Suprapubic skin (tissue), 4 donors: ENCODE measurements around the gene ITIH5. TPM values are rescaled to one million over a fixed set of nuclear protein-coding genes. Genes with fewer than 3 reads are reported as not detected.
A peak's percentile ranks its signal among the peaks of the same experiment; 100 is the strongest.

ENCODE experiments used
- DNase-seq, 2 donors: peaks; one replicate each; pipeline ENCODE4 v3.0.0-alpha.2; 2019; ENCODE audit warnings: low spot score in 2 of 2
- H3K27ac ChIP-seq: fragments of 200-600 bp; sonication (generic); one replicate; pipeline ENCODE4 v1.5.1; 2019
- H3K27me3 ChIP-seq: fragments of 200-600 bp; sonication (generic); one replicate; pipeline ENCODE4 v1.5.1; 2019
- H3K36me3 ChIP-seq: fragments of 200-600 bp; sonication (generic); one replicate; pipeline ENCODE4 v1.5.1; 2019
- H3K4me1 ChIP-seq: fragments of 200-600 bp; sonication (generic); one replicate; pipeline ENCODE4 v1.5.1; 2019
- H3K4me3 ChIP-seq: fragments of 200-600 bp; sonication (generic); one replicate; pipeline ENCODE4 v1.5.1; 2019; ENCODE audit warnings: mild to moderate bottlenecking
- H3K9me3 ChIP-seq: fragments of 200-600 bp; sonication (generic); one replicate; pipeline ENCODE4 v1.5.1; 2019
- EP300 ChIP-seq: sonication (generic); formaldehyde crosslinking; IDR thresholded peaks from one replicate; pipeline ENCODE4 v1.6.1; 2017; ENCODE audit warnings: antibody characterized with exemption
- POLR2A ChIP-seq, 2 donors: fragments of 450-650 bp; IDR thresholded peaks; one replicate each; pipeline ENCODE4 v1.6.1; 2017; ENCODE audit warnings: antibody characterized with exemption in 2 of 2, mild to moderate bottlenecking in 2 of 2, moderate library complexity in 2 of 2
- POLR2AphosphoS5 ChIP-seq, 3 donors: sonication (generic); formaldehyde crosslinking; IDR thresholded peaks; one replicate each; pipeline ENCODE4 v1.6.1; 2017; ENCODE audit warnings: antibody characterized with exemption in 3 of 3
- WGBS: methylation state at CpG from one replicate; pipeline ENCODE4 v1.1.5; 2018; 5-methylcytosine and 5-hydroxymethylcytosine counted together
- total RNA-seq, 4 donors: library from RNA; depleted of rRNA; stranded (reverse); fragments of >200 nt; gene quantifications; one replicate each; pipeline ENCODE4 v1.1.0, GENCODE V29; 2016
- TF ChIP-seq, protein P1 (sequence below), 2 donors: fragments of 200-600 bp in 1 of 2; fragments of 450-650 bp in 1 of 2; sonication (generic) in 1 of 2; IDR thresholded peaks; one replicate each; pipeline ENCODE4 v1.5.1; 2016 to 2019; ENCODE audit warnings: antibody characterized with exemption in 2 of 2, mild to moderate bottlenecking in 1 of 2, moderate library complexity in 1 of 2

The ITIH5 gene
- total RNA-seq, 4 donors from 2014 or later = 3.8 to 11.3 (median 4.4) TPM

DNA sequence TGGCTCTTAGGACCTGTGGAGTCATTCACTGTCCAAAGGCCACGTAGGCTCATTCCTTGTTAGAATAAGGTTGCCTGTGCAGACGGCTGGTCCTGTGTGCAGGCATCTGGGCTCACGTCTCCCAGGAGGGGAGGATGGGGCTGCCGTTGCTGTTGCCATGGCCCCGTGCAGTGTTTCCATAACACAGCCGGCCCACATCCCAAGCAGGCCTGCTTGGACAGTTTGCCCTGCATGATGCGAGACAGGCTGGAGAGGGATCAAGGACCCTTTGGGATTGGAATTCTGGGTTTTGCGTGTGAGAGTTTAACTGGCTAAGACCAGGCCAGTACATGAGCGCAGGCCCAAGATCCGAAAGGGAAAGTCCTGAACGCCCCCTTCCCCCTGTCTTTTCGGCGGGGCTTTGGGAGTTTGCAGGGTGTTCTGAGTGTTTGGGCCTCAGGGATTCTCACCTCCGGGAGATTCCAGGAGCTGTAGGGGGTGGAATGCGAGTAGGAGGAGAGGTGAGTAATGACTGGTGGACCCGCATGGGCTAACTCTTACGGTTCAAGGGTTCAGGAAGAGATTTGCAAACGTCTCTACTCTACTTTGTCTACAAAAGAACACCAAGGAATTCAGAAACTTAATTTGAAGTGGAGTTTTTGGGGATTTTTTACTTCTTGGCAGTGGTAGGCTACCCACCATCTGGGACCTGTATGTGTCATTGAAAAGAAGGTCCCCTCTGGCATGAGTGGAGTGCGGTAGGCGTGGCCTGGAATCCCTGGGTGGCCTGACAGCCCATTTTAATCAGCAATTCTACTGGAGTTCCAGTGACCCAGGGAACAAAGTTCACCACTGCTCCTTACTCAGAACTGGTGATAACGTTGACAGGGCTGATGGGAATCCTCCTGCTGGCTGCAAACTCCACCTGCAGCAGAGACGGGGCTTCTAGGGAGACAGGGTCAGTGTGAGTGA is 125.4 kb downstream of the ITIH5 start:
- Histone ChIP-seq H3K27me3 (no peaks in the 10 kb centered on the region), H3K36me3 (no peaks in the 10 kb centered on the region), H3K27ac (peak overlapping the region; percentile 57), H3K9me3 (no peaks in the 10 kb centered on the region), H3K4me3 (no peak overlapping the region), H3K4me1 (peaks cover 21% of the 10 kb centered on the region)
- TF ChIP-seq POLR2A (IDR thresholded peaks at IDR 0.05) (no peak), POLR2AphosphoS5 (IDR thresholded peaks at IDR 0.05) (no peak), EP300 (no peak)
- TF ChIP-seq, protein P1, sequence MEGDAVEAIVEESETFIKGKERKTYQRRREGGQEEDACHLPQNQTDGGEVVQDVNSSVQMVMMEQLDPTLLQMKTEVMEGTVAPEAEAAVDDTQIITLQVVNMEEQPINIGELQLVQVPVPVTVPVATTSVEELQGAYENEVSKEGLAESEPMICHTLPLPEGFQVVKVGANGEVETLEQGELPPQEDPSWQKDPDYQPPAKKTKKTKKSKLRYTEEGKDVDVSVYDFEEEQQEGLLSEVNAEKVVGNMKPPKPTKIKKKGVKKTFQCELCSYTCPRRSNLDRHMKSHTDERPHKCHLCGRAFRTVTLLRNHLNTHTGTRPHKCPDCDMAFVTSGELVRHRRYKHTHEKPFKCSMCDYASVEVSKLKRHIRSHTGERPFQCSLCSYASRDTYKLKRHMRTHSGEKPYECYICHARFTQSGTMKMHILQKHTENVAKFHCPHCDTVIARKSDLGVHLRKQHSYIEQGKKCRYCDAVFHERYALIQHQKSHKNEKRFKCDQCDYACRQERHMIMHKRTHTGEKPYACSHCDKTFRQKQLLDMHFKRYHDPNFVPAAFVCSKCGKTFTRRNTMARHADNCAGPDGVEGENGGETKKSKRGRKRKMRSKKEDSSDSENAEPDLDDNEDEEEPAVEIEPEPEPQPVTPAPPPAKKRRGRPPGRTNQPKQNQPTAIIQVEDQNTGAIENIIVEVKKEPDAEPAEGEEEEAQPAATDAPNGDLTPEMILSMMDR (IDR thresholded peaks at IDR 0.05) = no peak
- WGBS = 54% methylated on average over 22 of the region's 22 CpGs
- DNase-seq = peak in 1 of 2 donors; percentile 77

DNA sequence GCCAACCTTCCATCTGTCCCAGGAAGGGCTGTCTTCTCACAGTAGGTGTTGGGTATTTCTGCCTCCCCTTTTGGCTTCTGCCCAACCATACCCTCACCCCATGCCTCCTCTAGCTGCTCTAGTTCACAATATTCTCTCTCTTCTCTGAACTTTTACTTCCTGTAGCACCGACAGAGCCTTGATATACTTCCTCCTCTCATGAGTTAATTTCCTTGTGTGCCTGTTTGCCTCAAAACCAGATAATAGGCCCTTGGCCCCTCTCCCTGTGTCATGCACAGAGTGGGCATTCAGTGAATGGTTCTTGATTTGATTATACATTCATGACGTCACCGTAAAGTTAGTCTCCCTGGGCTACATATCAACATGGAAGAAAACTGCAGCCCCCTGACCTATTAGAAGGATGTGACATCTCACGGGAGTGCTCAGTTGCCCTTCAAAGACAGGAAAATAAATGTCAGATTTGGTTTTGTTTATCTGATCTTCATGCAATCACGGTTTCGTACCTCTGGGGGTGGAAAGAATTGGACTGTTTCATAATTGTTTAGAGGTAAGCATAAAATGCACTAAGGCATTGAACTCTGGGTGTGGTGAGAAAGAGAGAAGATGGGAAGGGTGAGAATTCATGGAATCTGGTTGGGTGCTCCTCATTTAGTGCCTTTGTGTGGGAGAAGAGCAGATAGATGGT is 127.7 kb downstream of the ITIH5 start:
- H3K27ac ChIP-seq = no peak overlapping the region
- no peaks in the 10 kb centered on the region for H3K9me3 ChIP-seq
- TF ChIP-seq POLR2A (IDR thresholded peaks at IDR 0.05) (no peak), POLR2AphosphoS5 (IDR thresholded peaks at IDR 0.05) (no peak), EP300 (no peak)
- TF ChIP-seq, protein P1 (IDR thresholded peaks at IDR 0.05) = no peak
- H3K36me3 ChIP-seq = no peaks in the 10 kb centered on the region
- WGBS = 64% methylated on average over 6 of the region's 6 CpGs
- DNase-seq = peak in 1 of 2 donors; percentile 29
- H3K27me3 ChIP-seq = no peaks in the 10 kb centered on the region
- H3K4me3 ChIP-seq = no peak overlapping the region
- peaks cover 21% of the 10 kb centered on the region for H3K4me1 ChIP-seq

DNA sequence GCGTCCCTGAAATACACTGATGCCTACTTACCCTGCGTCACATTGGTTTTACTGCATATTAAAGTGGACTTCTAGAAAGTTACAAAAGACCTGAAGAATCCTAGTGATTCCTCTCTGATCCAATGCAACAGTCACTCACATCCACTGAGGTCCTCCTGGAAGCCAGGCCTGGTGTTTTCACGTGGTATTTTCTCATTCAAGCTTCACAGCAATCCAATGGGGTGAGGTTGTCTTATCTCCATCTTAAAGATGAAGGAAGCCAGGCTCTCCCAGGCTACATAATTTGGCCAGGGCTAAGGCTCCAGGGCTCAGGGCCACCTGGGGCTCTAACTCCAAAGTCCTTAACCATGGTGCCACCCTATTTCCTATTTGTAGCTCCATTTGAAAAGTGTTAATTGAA is 129.6 kb downstream of the ITIH5 start:
- 88% methylated on average over 3 of the region's 3 CpGs for WGBS
- TF ChIP-seq POLR2AphosphoS5 (IDR thresholded peaks at IDR 0.05) (no peak), EP300 (no peak), POLR2A (IDR thresholded peaks at IDR 0.05) (no peak)
- TF ChIP-seq, protein P1 (IDR thresholded peaks at IDR 0.05) = no peak
- DNase-seq = peak in 1 of 2 donors; percentile 2

DNA sequence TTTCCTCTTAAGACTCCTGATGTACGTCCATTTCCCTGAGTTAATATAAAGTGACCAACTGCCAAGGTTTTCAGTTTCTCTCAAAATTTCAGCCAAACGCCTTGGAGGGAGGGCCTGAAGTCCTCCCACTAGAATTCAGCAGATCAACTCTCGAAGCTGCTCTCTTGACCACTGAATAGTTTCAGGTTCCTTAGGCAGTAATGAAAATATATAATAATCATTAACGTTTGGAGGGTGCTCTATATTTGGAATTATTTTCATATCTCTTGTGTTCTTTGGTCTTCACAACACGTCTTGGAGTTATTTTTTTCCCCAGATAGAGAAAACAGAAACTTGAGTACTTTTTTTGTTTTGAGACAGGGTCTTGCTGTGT is 132.3 kb downstream of the ITIH5 start:
- peaks cover 6% of the 10 kb centered on the region for H3K27me3 ChIP-seq
- peak in 1 of 2 donors; percentile 4 for DNase-seq
- TF ChIP-seq POLR2AphosphoS5 (IDR thresholded peaks at IDR 0.05) (no peak), EP300 (no peak), POLR2A (IDR thresholded peaks at IDR 0.05) (no peak)
- TF ChIP-seq, protein P1 (IDR thresholded peaks at IDR 0.05) = no peak
- no peak overlapping the region for H3K27ac ChIP-seq
- WGBS = 75% methylated on average over 5 of the region's 5 CpGs
- H3K4me3 ChIP-seq = no peak overlapping the region
- H3K4me1 ChIP-seq = no peaks in the 10 kb centered on the region
- no peaks in the 10 kb centered on the region for H3K9me3 ChIP-seq
- no peaks in the 10 kb centered on the region for H3K36me3 ChIP-seq

More for the DNA sequence above, 129.6 kb downstream of the ITIH5 start:
- H3K9me3 ChIP-seq = no peaks in the 10 kb centered on the region
- H3K4me1 ChIP-seq = peaks cover 8% of the 10 kb centered on the region
- H3K27me3 ChIP-seq = no peaks in the 10 kb centered on the region
- H3K4me3 ChIP-seq = no peak overlapping the region
- no peak overlapping the region for H3K27ac ChIP-seq
- H3K36me3 ChIP-seq = no peaks in the 10 kb centered on the region
